HUES64 (cell line): Measurements from ENCODE around the gene MACF1.
"Not testable (repeated sequence)": the region's sequence is repeated elsewhere in the genome, so short reads cannot be mapped to it uniquely, and the experiment has no call there.

ENCODE experiments used
- H3K27ac ChIP-seq: 2 replicates; pipeline ENCODE4 v1.7.0; 2013; ENCODE audit warnings: low read depth, low read length, inconsistent platforms
- H3K27me3 ChIP-seq: 2 replicates; pipeline ENCODE4 v1.6.1; 2013; ENCODE audit warnings: mild to moderate bottlenecking, low read length; ENCODE audit not compliant: insufficient read depth
- H3K36me3 ChIP-seq: 2 replicates; pipeline ENCODE4 v1.6.1; 2013; ENCODE audit warnings: mild to moderate bottlenecking, low read length; ENCODE audit not compliant: insufficient read depth
- H3K4me1 ChIP-seq: 2 replicates; pipeline ENCODE4 v1.6.1; 2013; ENCODE audit warnings: mild to moderate bottlenecking, low read length, moderate library complexity; ENCODE audit not compliant: insufficient read depth
- H3K4me3 ChIP-seq: 2 replicates; pipeline ENCODE4 v1.5.1; 2013; ENCODE audit warnings: mild to moderate bottlenecking, low read length, moderate library complexity
- H3K9ac ChIP-seq: 2 replicates; pipeline ENCODE4 v1.6.1; 2013; ENCODE audit warnings: mild to moderate bottlenecking, low read depth, low read length
- H3K9me3 ChIP-seq: 2 replicates; pipeline ENCODE4 v1.6.1; 2013; ENCODE audit warnings: low read depth, low read length; ENCODE audit not compliant: insufficient read depth
- WGBS: fragments of 150-250, 120-280 bp; methylation state at CpG from one replicate; pipeline ENCODE4 v1.1.7; 2013; ENCODE audit warnings: missing lambda C conversion rate; 5-methylcytosine and 5-hydroxymethylcytosine counted together

The MACF1 gene

DNA sequence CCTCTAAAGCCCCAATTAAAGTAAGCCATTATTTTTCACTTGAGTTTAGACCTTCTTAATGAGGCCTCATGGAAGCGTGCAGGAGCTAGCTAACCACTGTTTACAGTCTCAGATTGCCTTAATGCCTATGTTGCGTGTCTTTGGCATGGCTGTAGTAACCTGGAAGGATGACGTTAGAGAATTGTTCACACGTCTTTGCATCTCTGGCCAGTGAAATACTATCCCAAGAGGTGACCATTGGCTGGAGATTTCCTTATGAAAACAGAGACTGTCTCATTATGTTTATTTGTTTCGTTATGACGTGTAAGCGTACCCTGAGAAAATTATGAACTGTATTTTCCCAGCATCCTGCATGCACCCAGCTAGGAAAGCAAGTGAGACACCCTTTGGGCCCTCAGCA, 268.3 kb downstream of the MACF1 start:
- no peaks in the 10 kb centered on the region for H3K27me3 ChIP-seq
- no peak overlapping the region for H3K4me3 ChIP-seq
- no peak overlapping the region for H3K27ac ChIP-seq
- H3K9me3 ChIP-seq: no peaks in the 10 kb centered on the region
- H3K9ac ChIP-seq: no peak overlapping the region
- 99% methylated on average over 7 of the region's 7 CpGs for WGBS
- no peaks in the 10 kb centered on the region for H3K4me1 ChIP-seq
- peaks cover 78% of the 10 kb centered on the region for H3K36me3 ChIP-seq

DNA sequence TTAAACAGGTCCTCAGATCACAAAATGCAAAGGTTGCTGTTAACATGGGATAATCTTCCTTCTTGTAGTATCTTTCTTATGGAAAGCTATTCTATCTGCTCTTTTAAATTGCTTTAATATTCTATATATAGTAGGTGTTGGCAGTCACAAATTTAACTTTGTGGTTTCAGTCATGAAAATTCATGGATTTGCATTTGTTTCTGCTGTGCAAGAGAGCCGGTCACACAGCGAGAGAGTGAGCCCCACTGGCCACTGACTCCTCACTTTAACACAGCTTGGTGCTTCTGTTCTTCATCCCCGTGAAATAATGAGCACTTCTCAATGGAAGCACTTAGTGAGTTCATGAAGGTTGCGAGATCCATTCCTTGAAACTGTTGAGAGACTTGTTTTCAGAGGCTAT, 268.8 kb downstream of the MACF1 start:
- WGBS: 99% methylated on average over 4 of the region's 4 CpGs
- H3K4me3 ChIP-seq: no peak overlapping the region
- no peaks in the 10 kb centered on the region for H3K4me1 ChIP-seq
- H3K9me3 ChIP-seq: no peaks in the 10 kb centered on the region
- peaks cover 75% of the 10 kb centered on the region for H3K36me3 ChIP-seq
- no peak overlapping the region for H3K27ac ChIP-seq
- H3K9ac ChIP-seq: no peak overlapping the region
- H3K27me3 ChIP-seq: no peaks in the 10 kb centered on the region

DNA sequence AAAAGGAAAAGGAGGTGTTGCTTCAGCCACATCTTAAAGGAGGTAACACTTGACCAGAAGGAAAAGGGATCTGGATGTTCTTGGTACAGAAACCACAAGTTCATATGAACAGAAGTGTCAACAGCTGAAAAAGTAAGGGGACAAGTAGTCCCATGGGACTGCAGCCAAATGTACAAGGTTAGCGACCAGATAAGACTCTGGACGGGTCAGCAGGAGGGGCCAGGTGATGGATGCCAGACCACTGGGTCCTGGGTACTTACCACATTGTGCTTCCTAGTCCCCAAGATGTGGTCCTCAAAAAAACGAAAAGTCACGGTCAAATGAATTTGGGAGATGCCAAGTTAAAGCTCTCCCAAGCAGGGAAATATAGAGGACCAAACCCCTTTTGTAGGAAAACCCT, 270.3 kb downstream of the MACF1 start:
- Histone ChIP-seq H3K9ac (no peak overlapping the region), H3K27ac (no peak overlapping the region), H3K4me1 (no peaks in the 10 kb centered on the region), H3K36me3 (peaks cover 75% of the 10 kb centered on the region), H3K27me3 (no peaks in the 10 kb centered on the region), H3K4me3 (no peak overlapping the region), H3K9me3 (no peaks in the 10 kb centered on the region)
- WGBS: 95% methylated on average over 4 of the region's 4 CpGs

DNA sequence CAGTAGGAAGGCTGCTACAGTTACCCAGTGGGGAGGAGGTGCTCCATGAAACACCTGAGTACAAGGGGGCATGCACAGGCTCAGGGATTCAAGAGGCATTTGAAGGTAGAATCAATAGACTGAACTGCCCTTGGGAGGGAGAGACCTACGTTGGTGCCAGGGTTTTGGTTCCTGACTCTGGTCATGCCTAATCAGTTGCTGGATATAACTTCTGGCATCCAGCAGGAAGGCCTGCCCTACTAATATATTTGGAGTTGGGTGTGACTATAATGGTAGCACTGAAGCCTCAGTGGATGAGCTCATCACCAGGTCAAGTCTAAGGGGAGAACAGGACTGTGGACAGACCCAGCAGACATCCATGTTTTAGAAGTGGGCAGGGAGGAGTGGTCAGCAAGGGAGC, 271.1 kb downstream of the MACF1 start:
- H3K9ac ChIP-seq, H3K4me1 ChIP-seq, H3K9me3 ChIP-seq, H3K27ac ChIP-seq, H3K4me3 ChIP-seq, H3K27me3 ChIP-seq: not testable (repeated sequence)
- H3K36me3 ChIP-seq: peaks cover 75% of the 10 kb centered on the region
- 88% methylated on average over 1 of the region's 1 CpG for WGBS

DNA sequence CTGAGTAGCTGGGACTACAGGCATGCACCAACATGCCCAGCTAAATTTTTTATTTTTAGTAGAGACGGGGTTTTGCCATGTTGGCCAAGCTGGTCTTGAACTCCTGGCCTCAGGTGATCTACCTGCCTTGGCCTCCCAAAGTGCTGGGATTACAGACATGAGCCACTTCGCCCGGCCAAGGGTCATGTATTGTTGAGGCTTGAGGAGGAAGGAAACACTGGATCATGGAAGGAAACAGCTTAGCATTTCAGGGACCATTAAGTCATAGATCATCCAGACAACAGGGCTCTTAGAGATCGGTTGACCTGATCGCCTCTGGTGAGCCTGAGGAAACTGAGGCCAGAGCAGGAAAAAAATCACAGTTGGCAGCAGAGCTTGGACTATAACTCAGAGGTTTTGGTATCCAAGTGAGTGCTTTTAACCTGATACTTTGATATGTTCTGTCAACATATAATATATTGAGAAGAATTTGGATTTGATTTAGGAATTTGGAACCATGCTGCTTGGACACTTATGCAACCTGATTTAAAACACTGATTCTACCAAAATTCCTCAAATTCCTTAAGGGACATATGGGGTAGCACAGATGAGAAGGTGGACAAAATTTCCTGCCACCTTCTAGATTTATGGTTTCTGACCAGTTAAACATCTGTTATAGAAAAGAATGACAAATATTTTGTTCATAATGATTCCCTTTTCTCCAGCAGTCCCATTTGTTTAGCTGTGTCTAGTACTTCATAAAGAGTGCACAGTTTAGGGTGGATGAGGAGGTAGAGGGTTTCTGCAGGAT, 273.8 kb downstream of the MACF1 start:
- WGBS: 96% methylated on average over 5 of the region's 5 CpGs
- no peaks in the 10 kb centered on the region for H3K9me3 ChIP-seq
- H3K27me3 ChIP-seq: no peaks in the 10 kb centered on the region
- no peak overlapping the region for H3K4me3 ChIP-seq
- H3K36me3 ChIP-seq: peaks cover 70% of the 10 kb centered on the region
- H3K4me1 ChIP-seq: no peaks in the 10 kb centered on the region
- no peak overlapping the region for H3K27ac ChIP-seq
- no peak overlapping the region for H3K9ac ChIP-seq

DNA sequence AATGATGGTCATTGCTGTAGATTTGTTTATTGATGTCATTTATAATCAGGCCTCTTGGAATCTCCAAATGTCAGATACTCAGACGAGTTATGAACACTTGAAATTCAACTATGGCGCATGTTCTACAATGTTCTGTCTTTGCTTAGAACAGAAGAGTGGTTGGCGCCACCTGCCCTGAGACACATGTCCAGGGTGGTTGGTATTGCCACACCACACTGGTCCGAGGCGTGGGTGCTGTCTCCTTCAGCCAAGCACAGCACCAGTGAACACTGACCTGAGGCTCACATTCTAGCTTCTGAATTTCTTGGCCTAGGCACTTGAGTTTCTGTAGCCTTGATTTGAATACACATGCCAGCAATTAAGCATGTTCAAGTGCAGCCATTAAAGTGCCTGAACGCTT, 276.8 kb downstream of the MACF1 start:
- Histone ChIP-seq H3K4me3 (no peak overlapping the region), H3K27ac (no peak overlapping the region), H3K27me3 (no peaks in the 10 kb centered on the region), H3K36me3 (peaks cover 83% of the 10 kb centered on the region), H3K9me3 (no peaks in the 10 kb centered on the region), H3K4me1 (no peaks in the 10 kb centered on the region), H3K9ac (no peak overlapping the region)
- WGBS: 94% methylated on average over 6 of the region's 6 CpGs

DNA sequence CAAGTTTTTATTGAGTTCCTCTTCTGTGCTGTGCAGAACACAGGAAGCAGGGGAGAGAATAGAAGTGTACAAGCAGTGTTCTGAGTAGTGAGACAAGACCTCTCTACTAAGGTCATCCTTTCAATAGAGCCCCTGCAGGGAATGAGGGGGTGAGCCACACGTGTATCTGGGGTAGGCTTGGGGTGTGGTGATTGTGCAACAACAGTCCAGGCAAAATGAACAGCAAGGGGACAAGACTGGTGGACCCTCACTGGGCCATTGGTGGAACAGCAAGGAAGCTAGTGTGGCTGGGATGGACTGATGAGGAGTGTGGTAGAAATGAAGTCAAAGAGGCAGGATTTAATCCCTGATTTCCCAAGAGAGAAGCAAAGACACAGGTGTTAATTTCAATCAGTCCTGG, 278.8 kb downstream of the MACF1 start:
- 82% methylated on average over 1 of the region's 1 CpG for WGBS
- Histone ChIP-seq H3K36me3 (peaks cover 90% of the 10 kb centered on the region), H3K27me3 (0 out of 2 replicates have a peak, but pooled peaks cover 1% of the 10 kb centered on the region), H3K9ac (no peak overlapping the region), H3K4me3 (no peak overlapping the region), H3K9me3 (no peaks in the 10 kb centered on the region), H3K4me1 (no peaks in the 10 kb centered on the region), H3K27ac (no peak overlapping the region)

DNA sequence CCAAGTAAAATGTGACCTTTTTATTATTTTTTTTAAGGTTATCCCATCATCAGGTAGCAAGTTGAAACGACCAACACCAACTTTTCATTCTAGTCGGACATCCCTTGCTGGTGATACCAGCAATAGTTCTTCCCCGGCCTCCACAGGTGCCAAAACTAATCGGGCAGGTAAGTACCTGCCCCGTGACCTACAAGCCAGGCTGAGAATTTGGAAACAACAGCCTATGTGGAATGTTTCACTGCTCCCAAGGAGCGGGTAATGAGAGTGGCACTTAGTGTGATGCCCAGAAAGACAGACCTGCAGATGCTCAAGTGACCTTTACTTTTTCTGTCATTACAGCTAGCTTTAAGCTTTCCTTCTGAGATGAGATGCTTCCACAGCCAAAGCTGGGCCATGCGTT, 280.1 kb downstream of the MACF1 start:
- Histone ChIP-seq H3K4me3 (no peak overlapping the region), H3K27ac (no peak overlapping the region), H3K36me3 (peaks cover 77% of the 10 kb centered on the region), H3K27me3 (peaks cover 11% of the 10 kb centered on the region), H3K4me1 (no peaks in the 10 kb centered on the region), H3K9me3 (no peaks in the 10 kb centered on the region), H3K9ac (no peak overlapping the region)
- 94% methylated on average over 7 of the region's 7 CpGs for WGBS

DNA sequence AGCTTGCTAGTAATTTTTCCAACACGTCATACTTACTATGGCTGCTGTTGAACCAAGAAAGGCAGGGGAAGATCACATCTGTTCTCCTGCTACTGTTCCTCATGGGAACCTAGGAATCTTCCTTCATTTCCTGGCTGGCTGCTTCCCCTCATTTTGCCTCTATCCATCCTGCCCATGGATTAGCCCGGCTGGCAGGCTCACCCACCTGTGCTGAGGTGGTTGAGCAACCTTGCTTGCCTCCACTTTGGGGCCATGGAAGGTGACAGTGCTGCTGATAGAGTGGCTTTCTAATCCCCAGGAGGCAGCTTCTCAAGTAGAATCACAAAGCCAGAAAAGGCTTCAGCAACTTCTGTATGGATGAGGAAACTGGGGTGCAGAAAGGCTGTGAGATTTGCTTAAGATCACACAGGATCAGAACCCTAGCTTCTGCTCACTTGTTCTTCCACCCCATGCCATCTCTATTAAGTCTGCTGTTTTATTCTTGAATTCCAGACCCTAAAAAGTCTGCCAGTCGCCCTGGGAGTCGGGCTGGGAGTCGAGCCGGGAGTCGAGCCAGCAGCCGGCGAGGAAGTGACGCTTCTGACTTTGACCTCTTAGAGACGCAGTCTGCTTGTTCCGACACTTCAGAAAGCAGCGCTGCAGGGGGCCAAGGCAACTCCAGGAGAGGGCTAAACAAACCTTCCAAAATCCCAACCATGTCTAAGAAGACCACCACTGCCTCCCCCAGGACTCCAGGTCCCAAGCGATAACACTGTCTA, 280.7 kb downstream of the MACF1 start:
- H3K27me3 ChIP-seq: peaks cover 18% of the 10 kb centered on the region
- H3K36me3 ChIP-seq: peaks cover 71% of the 10 kb centered on the region
- no peaks in the 10 kb centered on the region for H3K9me3 ChIP-seq
- 95% methylated on average over 14 of the region's 14 CpGs for WGBS
- H3K4me3 ChIP-seq: no peak overlapping the region
- no peak overlapping the region for H3K9ac ChIP-seq
- H3K4me1 ChIP-seq: no peaks in the 10 kb centered on the region
- no peak overlapping the region for H3K27ac ChIP-seq

DNA sequence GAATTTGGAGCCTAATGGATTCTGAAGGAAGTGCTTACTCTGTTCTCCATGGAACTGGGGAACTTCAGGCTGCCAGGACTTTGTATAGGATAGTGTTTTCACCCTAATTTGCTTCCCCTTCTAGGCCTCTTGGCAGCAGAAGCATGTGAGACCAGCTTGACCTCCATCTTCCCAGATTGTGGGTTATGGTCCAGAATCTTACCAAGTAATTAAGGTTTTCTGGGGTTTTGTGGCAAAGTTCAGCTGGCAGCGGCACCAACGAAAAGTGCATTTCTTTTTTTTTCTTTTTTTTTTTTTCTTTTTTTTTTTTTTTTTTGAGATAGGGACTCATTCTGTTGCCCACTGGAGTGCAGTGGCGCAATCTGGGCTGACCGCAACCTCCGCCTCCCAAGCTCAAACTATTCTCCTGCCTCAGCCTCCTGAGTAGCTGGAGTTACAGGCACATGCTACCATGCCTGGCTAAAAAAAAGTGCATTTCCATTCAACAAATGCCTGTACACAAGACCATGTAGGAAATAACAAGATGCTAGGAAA, 283.6 kb downstream of the MACF1 start:
- no peaks in the 10 kb centered on the region for H3K4me1 ChIP-seq
- no peaks in the 10 kb centered on the region for H3K9me3 ChIP-seq
- H3K27me3 ChIP-seq: peaks cover 46% of the 10 kb centered on the region
- 94% methylated on average over 5 of the region's 5 CpGs for WGBS
- H3K4me3 ChIP-seq: no peak overlapping the region
- H3K27ac ChIP-seq: no peak overlapping the region
- H3K9ac ChIP-seq: no peak overlapping the region
- peaks cover 47% of the 10 kb centered on the region for H3K36me3 ChIP-seq

DNA sequence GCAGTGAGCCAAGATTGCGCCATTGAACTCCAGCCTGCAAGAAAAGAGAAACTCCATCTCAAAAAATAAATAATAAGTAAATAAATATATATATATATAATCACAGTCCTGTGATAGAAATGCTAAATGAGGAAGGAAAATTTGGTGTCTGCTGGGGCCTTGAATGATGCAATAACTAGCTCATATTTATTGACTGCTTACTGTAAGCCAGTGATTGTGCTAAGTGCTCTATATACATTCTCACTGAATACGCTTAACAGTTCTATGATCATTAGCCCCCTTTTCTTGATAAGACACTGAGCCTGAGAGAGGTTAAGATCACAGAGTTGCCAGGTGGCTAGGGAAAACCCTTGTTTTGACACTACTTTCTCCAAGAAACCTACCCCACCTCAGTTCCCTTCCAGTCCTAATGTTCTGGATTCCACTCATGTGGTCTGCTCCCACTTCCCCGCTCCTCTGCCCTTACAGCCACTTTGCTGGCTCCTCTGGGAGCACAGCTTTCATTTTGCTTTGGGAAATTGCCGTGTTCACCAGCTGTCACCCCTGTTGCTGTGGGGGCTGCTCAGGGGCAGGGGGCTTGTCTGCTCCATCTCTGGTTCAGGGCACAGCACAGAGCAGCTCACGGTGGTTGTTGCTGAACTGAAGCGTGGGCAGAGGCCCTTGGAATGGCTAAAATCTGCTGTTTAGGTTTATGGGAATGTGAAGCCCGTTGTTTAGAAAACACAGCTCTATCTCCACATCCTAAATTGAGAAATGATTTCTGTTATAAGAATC, 284.5 kb downstream of the MACF1 start:
- Histone ChIP-seq H3K4me1 (no peaks in the 10 kb centered on the region), H3K27ac (no peak overlapping the region), H3K9me3 (no peaks in the 10 kb centered on the region), H3K9ac (no peak overlapping the region), H3K36me3 (peaks cover 41% of the 10 kb centered on the region), H3K27me3 (peaks cover 55% of the 10 kb centered on the region), H3K4me3 (no peak overlapping the region)
- 69% methylated on average over 4 of the region's 7 CpGs for WGBS
